GM18517 (cell line): Measurements from ENCODE around the gene ACRBP.
"Not testable (repeated sequence)": the region's sequence is repeated elsewhere in the genome, so short reads cannot be mapped to it uniquely, and the experiment has no call there.

ENCODE experiments used
- ATAC-seq: cut with Tn5 transposase; IDR thresholded peaks from one replicate; pipeline ENCODE4 v1.9.1; 2021; ENCODE audit warnings: mild to moderate bottlenecking, moderate library complexity; ENCODE audit not compliant: unreplicated experiment

Gene ACRBP

DNA sequence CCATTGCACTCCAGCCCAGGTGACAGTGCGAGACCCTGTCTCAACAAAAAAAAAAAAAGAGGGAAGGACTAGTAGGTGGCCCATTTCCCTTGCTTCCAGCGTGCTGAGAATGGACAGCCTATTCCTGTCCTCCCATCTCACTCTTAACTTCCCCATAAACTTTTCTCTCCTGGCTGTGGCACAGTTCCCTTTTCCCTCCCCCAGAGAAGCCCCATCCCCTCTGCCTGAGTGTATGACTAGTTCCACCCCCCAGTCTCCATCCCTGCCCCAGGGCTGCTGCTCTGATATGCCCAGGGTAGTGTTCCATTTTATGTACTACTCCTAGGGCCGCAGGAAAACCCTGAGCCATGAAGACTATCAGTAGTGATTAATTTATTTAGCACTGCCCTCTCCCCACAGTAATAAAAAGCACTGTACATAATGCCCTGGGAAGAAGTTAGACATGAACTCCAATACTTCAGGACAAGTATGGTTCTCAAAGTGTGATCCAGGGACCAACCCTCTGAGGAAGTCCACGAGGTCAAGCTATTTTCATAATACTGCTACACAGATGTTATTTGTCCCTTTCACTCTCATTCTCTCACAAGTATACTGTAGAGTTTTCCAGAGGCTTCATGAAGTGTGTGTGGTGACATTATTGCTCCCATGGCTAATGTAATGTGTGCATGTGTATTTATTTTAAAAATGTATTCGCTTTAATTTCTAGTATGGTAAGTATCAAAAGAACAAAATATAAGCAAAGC, 28.6 kb downstream of the ACRBP start:
- ATAC-seq, result no peak

DNA sequence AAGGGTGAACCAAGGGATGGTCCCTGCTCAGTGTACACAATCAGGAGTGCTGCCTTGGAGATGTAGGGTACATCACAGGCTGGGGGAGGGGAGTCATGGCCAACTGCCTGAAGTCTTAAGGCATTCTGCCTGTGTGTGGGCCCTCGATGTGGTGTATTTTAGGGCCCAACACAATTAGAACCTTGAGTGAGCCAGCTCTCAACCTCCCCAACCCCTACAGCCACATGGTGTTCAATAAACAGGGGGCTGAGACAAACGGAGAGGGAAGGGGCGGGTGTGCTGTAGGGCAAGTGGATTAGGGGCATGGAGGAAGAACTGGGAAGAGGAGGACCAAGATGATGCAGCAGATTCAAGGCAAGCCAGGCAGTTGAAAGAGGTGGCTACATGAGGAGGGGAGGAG, 31.4 kb downstream of the ACRBP start:
- ATAC-seq, result no peak

DNA sequence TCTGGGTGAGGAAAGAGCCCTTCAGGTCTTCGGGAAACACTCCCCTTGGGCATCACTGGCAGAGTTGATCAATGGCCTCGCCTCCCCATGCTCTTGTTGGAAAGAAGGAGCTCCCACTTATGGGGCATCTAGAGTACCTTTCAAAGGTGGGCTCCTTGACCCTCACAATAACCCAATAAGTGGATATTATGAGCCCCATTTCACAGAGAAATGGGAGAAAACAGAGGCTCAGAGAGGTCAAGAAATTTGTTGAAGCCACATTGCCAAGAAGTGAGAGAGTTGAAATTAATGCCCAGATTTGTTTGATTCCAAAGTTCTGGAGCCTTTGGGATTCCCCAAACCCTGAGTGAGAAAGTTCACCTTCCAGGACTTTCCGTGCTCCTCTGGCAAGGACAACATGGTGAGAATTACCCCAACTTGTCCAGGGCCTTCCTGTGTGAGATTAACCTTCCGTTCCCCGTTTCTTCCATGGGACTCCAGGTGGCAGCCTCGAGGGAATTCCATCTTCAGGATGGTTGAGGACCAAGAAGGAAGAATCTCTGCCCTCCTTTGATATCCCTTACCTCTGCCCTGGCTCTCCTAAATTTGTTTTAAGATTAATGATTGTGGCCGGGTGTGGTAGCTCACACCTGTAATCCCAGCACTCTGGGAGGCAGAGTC, 32.6 kb downstream of the ACRBP start:
- ATAC-seq, result no peak

DNA sequence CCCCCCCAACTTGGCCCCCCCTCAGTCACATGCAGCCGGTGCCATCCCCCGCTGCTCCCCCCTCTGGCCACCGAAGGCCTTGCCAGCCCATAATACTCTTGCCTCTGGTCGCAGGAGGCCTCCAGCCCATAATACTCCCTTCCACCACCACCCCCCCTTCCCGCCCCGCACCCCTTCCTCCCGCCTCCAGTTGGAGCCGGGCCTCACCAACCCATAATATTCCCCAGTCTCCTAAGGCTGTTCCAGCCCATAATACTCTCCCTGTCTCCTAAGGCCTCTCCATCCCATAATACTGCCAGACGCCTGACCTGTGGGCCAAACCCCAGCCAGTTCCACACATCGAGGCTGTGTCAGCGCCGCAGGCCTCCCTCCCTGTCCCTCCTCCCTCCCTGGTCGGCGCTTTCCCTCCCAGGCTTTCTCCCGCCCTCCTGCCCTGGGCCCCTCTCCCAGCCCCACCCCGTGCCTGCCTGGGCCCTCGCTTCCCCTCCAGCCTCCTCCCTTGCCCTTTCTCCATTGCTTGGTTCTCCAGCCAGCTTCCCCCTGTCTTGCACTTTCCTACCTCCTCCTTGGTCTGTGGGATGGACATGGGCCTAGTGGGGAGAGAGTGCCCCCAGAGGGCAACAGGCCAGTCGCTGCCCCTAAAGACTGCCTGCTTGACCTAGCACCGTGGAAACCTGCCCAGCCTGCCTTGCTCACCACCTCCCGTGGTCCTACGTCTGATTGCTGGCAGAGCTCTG, 33.3 kb downstream of the ACRBP start:
- no peak for ATAC-seq

DNA sequence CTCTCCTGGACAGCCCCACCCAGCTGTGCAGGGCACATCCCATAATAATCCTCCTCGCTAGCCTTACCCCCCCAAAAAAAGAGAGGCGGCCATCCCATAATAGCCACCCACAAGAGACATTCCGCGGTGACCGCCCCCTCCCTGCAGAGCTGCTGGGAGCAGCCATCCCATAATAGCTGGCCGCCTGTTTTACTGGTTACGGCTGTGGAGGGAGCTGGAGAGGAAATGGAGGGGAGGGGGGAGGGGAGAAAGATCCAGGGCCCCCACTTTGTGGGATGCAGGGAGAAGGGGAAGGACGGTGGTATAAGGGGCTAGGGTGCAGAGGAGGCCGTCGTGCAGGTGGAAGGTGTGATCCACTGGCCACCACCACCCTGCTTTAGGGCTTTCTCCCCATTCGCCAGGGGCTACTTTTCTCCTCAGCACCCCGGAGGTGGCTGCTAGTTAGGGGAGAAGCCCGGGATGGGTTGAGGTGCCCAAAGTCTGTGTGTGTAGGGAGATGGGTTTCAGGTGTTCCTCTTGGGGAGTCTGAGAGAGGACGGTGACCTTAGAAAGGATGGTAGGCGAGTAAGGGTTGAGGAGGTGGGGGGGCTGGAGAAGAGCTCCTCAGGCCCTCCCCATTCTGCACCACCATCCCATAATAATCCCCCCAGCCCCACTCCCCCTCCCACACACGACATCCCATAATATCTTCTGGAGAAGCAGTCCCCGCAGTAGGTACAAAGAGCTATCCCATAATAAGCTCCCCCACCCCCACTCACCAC, 34.0 kb downstream of the ACRBP start:
- ATAC-seq, result no peak

DNA sequence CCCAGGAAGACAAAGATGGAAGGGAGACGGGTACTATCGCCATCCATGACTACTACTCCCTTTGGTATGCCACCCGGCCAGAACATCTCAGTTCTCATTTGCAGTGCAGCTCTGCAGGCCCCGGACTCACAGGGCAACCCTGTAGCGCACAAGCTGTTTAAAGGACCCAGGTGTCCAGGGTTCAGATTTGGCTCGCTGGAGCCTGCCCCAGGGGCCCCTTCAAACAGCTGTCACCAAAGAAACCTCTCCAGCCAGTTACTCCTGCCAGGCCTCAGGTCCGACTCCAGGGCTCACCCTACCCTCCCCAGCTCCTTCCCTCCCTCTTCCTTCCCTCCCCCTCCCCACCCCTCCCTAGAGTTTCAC, 34.6 kb downstream of the ACRBP start:
- ATAC-seq, result no peak

DNA sequence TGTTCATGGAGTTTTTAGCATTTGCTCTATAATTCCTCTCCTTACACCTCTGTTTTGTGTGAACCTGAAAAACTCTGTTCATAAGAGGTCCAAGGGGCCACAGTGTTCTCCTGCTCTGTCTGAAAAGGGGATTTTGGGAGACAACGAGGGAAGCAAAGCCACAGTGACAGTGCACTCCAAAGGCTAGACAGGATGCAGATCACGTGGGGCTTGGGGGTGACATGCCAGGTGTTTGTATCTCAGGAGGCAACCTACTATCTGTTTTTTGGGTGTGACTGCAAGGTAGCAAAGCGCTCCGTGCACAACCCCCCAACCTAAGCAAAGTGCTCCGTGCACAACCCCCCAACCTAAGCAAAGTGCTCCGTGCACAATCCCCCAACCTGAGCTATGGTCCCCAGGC, 35.0 kb downstream of the ACRBP start:
- no peak for ATAC-seq

DNA sequence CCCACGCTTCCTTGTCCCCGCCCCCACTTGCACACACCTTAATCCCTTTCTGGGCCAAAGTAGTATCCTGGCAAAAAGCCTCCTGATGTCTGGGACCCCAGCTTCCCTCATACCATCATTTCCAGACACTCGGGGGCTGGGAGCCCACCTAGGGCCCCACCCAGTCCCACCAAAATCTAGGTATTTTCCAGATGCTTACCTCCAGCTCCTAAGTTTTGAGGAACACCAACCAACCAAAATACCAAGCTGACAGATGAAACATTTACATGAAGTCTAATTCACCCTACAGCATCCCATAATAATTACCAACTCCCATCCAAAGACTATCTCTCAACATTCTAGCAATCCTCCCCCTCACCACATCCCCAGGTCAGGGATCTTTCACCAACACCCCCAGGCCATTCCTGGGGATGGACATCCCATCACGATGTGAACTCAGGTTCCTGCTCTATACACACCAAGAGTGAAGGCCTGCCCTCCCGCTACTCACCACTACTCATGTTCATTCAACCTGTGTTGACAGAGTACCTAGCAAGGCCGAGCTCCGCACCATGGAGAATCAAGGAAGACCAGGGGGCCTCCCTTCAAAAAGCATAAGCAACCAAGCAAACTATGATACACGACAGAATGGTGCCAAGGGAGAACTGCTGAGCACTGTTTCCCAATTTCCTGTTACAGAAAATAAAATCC, 38.5 kb downstream of the ACRBP start:
- ATAC-seq, result no peak

DNA sequence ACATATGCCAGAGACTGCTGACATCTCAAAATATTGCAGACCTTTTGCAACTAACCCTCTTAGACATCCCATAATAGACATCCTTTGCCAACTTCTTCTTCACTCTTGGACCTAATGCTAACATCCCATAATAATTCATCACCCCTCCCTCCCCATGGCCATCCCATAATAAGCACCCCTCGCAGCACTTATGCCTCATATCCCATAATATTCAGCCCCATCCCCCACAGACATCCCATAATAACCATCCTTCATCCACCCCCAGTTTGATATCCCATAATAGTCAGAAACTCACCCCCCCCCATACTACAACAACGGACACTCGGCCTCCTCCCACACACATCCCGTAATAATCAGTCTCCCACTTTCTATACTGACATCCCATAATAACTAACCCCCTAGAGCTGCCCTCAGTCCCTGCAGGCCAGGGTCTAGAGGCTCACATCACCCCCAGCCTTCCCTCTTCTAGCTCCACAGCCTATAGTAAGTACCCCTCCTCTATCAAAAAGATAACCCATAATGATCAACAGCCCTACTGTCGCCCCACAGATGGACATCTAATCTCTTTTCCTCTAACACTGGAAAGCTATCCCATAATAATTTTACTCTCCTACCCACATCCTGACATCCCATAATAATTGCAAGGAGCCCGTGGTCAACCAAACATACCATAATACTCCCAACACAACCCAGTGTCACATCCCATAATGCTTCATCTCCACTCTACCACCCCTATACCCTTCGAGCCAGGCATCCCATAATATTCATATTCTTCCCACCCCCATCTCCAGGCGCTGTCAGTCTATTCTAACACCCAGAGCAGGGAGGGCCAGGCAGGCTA, 39.3 kb downstream of the ACRBP start:
- ATAC-seq, result peak; percentile 44

DNA sequence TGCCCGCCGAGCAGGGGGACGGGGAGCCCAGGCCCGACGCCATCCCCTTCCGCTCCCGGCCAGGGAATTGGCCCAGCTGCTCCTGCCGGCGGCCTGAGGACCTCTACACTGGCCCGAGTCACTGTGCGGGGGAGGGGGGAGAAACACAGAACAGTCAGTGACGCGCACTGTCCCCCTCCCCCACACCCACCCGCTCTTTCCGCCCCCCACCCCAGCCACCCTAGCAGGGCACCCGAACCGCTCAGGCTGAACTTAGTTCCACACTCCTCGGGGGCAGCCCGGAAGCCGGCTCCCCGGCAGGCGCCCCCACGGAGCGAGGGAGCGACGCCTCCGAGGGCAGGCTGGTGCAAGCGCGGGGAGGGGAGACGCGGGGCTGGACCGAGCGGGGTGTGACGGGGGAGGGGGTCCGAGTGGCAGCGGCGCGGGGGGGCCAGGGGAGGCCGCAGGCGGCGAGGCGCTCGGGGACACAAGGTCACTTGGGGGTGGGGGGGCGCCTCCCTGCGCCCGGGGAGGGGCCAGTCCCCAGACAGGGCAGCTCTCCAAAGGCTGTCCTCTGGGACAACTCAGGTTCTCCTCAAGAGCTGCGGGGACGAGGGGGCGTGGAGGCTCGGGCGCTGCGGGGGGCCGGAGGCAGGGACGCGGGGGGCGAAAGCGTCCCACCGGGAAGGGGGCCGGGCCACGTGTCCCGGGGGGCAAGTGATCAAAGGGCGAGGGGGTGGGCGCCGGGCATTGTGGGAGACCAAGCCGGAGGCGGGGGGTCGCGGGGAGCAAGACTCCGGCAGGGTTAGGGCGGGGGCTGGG, 40.7 kb downstream of the ACRBP start:
- no peak for ATAC-seq

DNA sequence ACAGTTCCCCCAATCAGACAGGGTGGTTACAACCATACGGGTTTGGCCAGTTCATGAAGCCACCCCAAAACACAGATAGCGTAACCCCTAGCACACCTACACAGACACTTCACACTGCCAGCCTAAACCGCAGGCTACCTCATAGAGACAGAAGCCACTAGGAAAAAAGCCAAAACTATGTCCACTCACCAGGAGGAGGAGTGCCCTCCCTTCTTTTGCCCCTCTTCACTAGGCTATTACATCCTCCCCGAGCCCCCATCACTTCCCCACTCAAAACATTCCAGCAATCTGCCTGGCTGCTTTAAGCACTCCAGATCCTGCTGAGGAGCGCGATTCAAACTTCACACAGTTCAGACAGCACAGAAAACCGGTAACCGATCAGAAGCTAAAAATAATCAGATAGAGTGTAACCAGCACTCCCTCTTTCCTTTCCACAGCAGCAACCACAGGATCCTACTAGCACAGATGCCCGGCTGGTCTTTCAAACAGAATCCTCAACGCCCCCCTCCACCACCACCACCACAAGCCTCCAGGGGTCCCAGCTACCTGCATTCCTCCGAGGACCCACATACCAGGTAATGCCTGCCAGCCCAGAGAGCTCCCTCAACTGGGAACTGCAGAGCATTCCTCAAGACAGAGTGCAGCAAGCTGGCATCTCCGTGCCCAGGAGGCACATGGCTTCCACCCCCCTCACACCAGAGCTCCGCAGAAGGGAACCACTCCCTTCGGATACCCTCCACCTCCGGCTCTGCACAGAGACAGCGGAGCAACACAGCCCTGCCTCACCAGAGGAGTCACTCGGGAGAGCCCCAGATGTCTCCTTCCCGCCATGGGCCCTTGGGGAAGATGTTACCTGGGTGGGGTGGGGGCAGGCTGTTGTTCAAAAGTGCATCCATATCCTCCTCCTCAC, 41.6 kb downstream of the ACRBP start:
- ATAC-seq, result no peak

DNA sequence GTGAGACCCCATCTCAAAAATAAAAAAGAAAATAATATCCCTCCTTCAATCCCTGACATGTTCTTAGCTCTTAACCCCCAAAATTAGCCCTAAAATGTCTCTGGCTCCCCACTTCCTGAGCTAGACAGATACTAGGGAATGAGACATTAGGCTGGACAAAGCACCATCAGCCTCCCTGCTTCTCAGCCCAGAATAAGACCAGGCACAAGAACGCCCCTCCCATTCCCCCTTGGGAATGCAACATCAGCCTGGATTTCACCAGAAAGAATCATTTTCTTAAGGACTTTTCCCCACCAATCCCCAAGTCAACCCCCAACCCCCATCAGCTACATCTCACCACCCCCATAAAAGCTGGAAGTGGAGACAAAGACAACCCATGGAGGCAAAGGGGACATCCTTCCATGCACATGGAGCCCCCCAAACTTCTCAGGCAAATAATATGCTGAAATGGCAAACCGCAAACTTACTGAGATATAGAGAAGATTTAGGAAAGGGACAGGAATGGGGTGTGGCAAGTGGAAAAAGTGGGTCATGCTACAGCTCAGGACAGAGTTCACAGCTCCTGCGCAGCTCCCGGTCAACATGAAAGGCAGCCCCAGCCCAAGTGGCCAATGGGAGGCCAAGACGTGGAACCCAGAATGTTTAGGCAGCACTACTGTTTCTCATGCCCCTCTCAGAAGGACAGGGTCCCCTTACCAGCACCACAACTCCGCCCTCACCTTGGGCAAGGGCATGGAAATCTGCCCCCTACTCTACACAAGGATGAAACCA, 42.8 kb downstream of the ACRBP start:
- ATAC-seq, result no peak

DNA sequence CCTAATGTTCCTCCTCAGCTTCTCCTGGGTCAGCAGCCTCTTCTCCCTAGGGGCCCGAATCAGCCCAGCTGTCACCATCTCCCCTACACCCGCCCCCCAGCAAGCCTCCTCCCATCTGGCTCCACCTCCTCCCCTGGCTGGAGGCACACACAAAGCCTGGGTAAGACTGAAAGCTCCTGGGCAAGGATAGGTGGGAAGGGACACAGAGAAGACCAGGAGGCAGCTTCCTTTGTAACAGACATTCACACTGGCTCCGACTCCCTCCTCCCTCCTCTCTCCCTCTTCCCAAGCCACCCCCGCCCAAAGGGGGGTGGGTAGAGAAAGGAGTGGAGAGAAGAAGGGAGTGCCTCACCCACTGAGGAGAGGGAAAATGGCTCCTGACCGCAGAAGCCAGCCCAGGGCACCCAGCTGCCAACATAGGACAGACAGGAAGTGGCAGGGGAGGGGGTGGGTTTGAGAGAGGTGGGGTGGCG, 44.1 kb downstream of the ACRBP start:
- no peak for ATAC-seq

DNA sequence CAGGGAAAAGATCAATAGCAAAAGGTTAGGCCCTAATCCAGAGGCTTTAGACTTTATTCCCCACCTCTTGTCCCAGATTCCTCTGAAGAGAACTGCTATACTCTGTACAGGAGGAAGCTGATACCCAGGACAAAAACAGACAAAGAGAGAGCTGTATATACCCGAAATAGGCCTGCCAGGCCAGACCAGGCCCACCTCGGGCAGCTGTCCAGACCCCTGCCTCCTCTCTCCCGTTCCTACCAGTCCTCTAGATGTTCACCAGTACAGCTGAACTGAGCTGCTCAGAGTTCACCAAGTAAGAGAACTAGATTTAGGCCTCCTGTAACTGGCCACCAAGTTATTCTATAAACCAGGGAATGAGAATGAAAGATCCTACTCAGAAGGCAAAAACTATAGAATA, 44.7 kb downstream of the ACRBP start:
- ATAC-seq, result no peak

DNA sequence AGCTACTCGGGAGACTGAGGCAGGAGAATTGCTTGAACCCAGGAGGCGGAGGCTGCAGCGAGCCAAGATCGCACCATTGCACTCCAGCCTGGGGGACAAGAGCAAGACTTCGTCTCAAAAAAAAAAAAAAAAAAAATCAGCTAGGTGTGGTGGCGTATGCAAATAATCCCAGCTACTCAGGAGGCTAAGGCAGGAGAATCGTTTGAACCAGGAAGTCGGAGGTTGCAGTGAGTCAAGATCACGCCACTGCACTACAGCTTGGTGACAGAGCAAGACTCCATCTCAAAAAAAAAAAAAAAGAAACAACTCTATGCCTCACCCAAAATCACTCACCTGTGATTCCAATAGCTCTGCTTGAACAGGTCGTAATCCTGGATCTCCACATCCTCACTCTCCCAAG, 51.6 kb downstream of the ACRBP start:
- ATAC-seq, result not testable (repeated sequence)

DNA sequence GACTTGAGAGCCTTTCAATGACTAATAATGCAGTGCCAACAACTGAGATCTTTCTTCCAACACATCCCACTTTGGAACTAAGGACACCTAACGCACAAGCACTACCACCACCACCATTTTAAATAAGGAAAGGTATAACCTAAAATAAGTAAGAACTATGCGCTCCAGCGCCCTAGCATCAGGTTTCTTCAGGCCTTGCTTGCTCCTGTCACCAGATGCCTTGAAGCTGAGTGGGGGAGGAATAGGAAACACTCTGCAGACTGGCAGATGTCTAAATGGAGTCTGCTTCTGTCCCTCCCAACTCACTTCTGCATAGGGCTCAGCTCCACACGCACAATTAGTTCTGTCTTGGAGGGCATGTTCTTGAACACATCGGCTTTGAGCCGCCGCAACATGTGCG, 55.1 kb downstream of the ACRBP start:
- ATAC-seq, result no peak
